GM13976 (cell line): ENCODE data around the gene PDXDC1.
"Not testable (repeated sequence)": the region's sequence is repeated elsewhere in the genome, so short reads cannot be mapped to it uniquely, and the experiment has no call there.

Source experiments
- DNase-seq: peaks from one replicate; pipeline ENCODE4 v3.0.0; 2012; ENCODE audit warnings: low spot score
- in situ Hi-C: fragments of 300-500 bp; cut with MboI; formaldehyde crosslinking; loops from one replicate; pipeline ENCODE4 v1.12.0; 2022; ENCODE audit warnings: low sequenced_read_pairs, mixed read lengths, inconsistent platforms; ENCODE audit not compliant: unreplicated experiment
- TF ChIP-seq, protein P1 (sequence below): IDR thresholded peaks from 2 replicates; pipeline ENCODE4 v1.5.1; 2012; ENCODE audit warnings: borderline replicate concordance, mild to moderate bottlenecking; ENCODE audit not compliant: insufficient read depth; ENCODE audit errors: extremely low read depth, missing control alignments, control extremely low read depth

PDXDC1 gene

DNA sequence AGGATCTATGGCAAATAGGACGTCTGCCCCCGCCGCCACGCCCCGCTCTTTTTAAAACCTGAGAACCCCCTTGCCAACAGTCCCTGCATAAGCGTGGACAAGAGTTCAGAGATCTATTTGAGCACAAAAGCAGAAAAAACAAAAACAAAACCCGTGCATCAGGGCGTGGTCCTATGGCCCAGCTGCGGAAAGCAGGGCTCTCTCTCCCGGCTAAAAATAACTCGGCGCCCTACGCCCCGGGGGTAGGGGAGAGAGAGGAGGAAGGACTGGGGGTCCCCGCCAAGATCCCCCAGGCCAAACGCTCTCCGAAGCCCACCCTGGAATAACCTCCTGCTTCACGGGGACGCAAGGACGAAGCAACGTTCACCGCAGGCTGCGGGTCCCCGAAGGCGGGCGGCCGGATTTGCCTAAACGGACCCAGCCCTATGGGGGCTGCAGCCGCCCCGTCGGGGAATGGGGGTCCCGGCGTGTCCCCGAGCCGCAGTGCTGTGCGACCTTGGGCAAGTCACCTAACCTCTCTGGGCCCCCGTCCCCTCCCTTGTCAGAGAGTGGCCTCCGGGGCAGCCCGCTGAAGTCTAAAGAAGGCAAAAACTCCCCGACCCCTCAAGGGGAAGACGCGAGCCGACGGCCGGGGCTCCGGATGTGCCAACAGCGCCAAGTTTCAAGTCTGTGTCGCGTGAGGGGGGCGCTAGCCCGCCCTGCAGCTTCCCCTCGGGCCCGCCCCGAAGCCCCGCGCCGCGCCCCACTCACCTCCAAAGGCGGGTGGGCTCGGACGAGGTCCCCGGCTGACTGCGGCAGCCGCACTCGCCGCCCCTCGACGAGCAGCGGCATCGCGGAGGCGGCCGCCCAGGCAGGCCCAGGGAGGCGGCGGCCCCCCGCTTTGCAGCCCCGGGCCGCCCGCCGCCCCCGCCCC, 80.6 kb downstream of the PDXDC1 start:
- TF ChIP-seq, protein P1, sequence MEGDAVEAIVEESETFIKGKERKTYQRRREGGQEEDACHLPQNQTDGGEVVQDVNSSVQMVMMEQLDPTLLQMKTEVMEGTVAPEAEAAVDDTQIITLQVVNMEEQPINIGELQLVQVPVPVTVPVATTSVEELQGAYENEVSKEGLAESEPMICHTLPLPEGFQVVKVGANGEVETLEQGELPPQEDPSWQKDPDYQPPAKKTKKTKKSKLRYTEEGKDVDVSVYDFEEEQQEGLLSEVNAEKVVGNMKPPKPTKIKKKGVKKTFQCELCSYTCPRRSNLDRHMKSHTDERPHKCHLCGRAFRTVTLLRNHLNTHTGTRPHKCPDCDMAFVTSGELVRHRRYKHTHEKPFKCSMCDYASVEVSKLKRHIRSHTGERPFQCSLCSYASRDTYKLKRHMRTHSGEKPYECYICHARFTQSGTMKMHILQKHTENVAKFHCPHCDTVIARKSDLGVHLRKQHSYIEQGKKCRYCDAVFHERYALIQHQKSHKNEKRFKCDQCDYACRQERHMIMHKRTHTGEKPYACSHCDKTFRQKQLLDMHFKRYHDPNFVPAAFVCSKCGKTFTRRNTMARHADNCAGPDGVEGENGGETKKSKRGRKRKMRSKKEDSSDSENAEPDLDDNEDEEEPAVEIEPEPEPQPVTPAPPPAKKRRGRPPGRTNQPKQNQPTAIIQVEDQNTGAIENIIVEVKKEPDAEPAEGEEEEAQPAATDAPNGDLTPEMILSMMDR = no peak
- no peak for DNase-seq
- in situ Hi-C loops = no loop called here

DNA sequence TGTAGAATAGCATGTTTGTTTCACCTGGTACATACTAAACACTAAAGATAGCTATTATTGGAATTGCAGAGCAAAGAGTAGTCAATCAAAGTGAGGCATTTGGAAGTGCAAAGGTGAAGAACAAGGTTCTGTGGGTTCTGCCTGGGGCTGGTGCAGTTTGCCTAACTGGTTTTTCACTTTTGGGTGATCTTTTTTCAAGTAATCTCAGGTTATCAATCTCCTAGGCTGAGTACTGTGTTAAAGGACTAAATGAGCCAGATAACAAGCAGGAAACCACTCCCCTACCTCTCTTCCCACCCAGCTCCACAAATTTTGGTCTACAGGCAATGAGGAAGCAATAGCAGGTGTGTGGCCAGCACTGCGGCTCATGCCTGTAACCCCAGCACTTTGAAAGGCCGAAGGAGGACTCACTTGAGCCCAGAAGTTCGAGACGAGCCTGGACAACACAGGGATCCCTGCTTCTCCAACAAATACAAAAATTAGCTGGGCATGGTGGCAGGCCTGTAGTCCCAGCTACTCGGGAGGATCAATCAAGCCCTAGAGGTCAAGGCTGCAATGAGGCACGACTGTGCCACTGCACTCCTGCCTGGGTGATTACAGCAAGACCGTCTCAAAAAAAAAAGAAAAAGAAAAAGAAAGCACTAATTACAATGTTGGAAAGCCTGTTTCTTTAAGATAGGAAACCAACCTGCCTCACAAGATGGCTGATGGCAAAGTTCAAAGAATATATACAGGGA, 83.0 kb downstream of the PDXDC1 start:
- in situ Hi-C loops = no loop called here
- TF ChIP-seq, protein P1 = no peak
- DNase-seq = no peak

DNA sequence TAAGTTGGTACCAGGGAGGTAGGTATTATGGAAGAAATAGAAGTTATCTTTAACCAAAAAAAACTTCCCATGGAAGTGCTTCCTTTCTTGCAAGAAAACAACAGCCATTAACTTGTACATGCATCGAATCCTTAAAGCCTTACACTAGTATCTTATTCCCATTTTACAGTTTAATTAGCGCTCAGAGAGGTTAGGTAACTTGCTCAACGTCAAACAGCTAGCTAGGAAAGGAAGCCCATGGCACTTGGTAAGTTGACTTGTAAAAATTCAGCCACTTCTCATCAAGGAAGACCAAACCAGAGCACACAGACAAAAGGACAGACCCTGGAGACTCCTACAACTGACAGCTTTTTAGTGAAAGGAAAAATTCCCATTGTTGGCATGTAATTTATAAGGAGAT, 84.5 kb downstream of the PDXDC1 start:
- DNase-seq = no peak
- in situ Hi-C loops = no loop called here
- TF ChIP-seq, protein P1 = no peak

DNA sequence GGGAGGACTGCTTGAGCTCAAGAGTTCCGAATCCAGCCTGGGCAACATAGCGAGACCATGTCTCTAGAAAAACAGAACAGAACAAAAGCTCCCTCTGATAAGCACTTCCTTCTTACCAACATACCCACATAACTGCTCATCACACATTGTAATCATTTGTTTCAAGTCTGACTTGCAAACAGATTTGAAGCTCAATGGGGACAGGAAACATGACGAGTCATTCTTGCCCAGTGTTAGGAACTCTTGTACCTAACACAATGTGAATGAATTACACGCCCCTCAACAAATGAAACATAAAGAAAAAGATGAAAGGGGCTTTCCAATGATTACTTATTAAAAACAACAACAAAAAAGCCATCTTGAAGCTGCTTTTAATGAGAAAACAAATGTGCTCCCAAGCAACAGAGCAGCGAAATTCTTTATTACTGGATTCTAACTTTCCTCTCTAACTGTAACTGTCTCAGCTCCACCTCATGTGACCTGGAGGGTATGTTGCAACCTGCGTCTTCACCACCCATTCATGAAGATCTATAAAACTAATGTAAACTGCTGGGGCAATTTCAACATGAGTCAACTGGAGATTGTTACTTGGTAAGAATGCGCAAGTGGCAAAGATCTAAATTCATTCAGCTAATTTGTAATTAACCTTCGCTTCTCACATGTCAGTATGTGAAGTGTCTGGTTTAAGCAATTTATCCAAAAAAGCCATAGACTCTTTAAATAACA, 87.4 kb downstream of the PDXDC1 start:
- DNase-seq, in situ Hi-C loops: not testable (repeated sequence)

DNA sequence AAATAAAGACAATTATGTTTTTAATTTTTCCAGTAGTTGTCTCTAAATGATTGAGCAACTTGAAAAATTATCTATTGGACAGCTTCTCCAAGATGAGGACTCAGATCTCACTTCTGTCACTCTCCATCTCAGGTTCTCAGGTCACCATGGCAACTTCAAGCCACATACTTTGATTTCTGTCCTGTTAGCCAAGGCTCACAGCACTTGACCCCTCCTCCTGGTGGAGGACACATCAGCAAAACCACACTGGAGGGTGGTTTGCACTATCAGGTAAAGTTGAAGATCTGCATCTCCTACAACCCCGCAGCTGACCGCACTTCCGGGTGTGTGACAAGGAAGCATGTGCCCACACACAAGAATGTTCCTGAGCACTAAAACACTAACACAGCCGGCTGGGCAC, 91.1 kb downstream of the PDXDC1 start:
- in situ Hi-C loops, DNase-seq: not testable (repeated sequence)

GRCh38 chr16:15066690-15067089, 91.9 kb downstream of the PDXDC1 start:
- DNase-seq, in situ Hi-C loops: not testable (repeated sequence)

GRCh38 chr16:15071013-15071412, 96.2 kb downstream of the PDXDC1 start:
- DNase-seq, in situ Hi-C loops: not testable (repeated sequence)

- DNase-seq, in situ Hi-C loops: not testable (repeated sequence)
These were observed 97.3 kb downstream of the PDXDC1 start for GRCh38 chr16:15071916-15072769.

DNA sequence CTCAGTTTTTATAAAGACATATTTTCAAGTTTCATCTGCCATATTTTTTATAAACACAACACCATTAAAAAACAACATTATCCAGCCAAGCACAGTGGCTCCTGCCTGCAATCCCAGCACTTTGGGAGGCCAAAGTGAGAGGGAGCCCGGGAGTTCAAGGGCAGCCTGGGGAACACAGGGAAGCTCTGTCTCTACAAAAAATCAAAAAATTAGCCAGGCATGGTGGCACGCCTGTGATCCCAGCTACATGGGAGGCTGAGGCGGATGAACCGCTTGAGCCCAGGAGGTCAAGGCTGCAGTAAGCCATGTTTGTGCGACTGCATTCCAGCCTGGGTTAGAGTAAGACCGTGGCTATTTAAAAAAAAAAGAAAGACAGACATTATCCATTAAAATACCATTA, 98.3 kb downstream of the PDXDC1 start:
- TF ChIP-seq, protein P1 = no peak
- no peak for DNase-seq
- in situ Hi-C loops = no loop called here

DNA sequence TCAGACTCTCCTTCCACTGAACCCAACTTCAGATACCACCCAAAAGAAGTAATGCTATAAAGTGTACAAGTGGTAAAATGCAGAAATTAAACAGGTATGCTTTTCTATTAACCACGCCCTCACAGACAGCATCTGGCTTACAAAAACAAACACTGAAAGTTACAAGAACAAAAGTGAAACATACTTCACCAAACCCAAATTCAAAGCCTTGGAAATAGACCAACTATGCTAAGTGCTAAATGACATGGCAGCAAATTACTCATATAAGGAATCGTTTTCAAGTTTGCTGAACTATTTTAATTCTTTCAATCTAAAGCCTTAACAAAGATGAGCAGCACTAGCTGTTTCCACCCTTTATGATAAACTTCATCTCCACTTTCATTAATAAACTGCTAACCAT, 101.3 kb downstream of the PDXDC1 start:
- in situ Hi-C loops, DNase-seq: not testable (repeated sequence)

GRCh38 chr16:15080883-15081282, 106.1 kb downstream of the PDXDC1 start:
- in situ Hi-C loops, DNase-seq: not testable (repeated sequence)

DNA sequence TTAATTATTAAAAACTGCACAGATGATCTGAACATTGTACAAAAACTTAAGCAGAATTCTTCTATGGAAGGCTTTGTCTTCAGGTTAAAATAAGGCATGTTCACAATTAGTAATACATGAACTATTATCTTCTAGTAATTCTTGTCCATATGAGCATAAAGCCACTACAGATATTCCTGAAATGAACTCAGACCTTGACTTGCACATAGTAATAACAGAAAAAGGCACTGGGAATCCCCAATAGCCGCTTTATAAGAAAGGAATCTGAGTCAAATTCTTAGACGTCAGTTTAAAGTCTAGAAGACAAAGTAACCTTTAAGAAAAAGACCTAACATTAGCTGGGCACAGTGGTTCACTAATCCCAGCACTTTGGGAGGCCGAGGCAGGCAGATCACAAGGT, 108.0 kb downstream of the PDXDC1 start:
- DNase-seq, in situ Hi-C loops: not testable (repeated sequence)
